ENCODE results near the gene PARD3B.

DNA sequence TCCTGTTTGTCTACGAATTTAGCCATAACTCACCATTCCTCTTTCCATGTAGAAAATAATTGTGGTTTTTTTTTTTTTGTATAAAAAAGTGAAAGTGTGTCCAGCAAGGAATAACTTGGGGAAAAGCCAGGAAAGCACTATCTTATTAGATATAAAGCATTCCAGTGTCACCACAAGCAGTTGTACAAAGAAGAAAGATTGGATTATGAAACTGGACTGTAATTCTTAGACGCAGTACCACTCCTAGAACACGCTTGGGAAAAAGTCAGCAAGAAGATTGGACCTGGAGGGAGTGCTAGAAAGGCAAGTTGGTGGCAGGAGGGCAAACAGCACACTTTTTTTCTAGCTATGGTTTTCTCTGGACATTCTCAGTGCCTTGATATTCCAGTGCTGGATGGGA lies 186.7 kb downstream of the PARD3B start:
- TF ChIP-seq, protein P1, sequence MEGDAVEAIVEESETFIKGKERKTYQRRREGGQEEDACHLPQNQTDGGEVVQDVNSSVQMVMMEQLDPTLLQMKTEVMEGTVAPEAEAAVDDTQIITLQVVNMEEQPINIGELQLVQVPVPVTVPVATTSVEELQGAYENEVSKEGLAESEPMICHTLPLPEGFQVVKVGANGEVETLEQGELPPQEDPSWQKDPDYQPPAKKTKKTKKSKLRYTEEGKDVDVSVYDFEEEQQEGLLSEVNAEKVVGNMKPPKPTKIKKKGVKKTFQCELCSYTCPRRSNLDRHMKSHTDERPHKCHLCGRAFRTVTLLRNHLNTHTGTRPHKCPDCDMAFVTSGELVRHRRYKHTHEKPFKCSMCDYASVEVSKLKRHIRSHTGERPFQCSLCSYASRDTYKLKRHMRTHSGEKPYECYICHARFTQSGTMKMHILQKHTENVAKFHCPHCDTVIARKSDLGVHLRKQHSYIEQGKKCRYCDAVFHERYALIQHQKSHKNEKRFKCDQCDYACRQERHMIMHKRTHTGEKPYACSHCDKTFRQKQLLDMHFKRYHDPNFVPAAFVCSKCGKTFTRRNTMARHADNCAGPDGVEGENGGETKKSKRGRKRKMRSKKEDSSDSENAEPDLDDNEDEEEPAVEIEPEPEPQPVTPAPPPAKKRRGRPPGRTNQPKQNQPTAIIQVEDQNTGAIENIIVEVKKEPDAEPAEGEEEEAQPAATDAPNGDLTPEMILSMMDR (IDR thresholded peaks at IDR 0.05; ENCODE audit: low read depth, low read length) = no peak
- TF ChIP-seq, protein P2, sequence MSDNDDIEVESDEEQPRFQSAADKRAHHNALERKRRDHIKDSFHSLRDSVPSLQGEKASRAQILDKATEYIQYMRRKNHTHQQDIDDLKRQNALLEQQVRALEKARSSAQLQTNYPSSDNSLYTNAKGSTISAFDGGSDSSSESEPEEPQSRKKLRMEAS (IDR thresholded peaks at IDR 0.05; ENCODE audit: low read depth, low read length) = no peak
- TF ChIP-seq POLR2A (IDR thresholded peaks at IDR 0.05; ENCODE audit: extremely low read depth, insufficient read length) = no peak
- no peak for TF ChIP-seq MYC (IDR thresholded peaks at IDR 0.05; ENCODE audit: low read depth, low read length)
